ENCODE results near the gene RBKS. TPM values are rescaled to one million over a fixed set of nuclear protein-coding genes. Genes with fewer than 3 reads are reported as not detected.

RBKS gene
- total and polyA plus RNA-seq, 2 of the 13 experiments (the other 11 are each of a cell fraction or from before 2014, with no cell fraction given) = 7.7 to 8.3 TPM

- no peak for TF ChIP-seq AKNA (CRISPR knock-in tag; IDR thresholded peaks at IDR 0.05; ENCODE audit: borderline replicate concordance)
- TF ChIP-seq MXI1 (IDR thresholded peaks at IDR 0.05; ENCODE audit: borderline replicate concordance, low read depth, low read length) = no peak
- TF ChIP-seq ZNF350 (CRISPR knock-in tag; IDR thresholded peaks at IDR 0.05; ENCODE audit: borderline replicate concordance, low read depth) = no peak
- TF ChIP-seq KDM4B (CRISPR knock-in tag; IDR thresholded peaks at IDR 0.05) = no peak
- TF ChIP-seq HNF1A (IDR thresholded peaks at IDR 0.05; ENCODE audit: low read depth) = no peak
- TF ChIP-seq HNF1A (CRISPR knock-in tag; IDR thresholded peaks at IDR 0.05; ENCODE audit: borderline replicate concordance) = no peak
- TF ChIP-seq KIAA2018 (CRISPR knock-in tag; IDR thresholded peaks at IDR 0.05; ENCODE audit: borderline replicate concordance) = peak; percentile 43; the same call in 1 of the 2 replicates
Observed at GRCh38 chr2:27890924-27891672, 911 bp upstream of the RBKS start (continued).

Data from HepG2 (cell line).